GM12878 (cell line): ENCODE data around the gene SIK3. TPM values are rescaled to one million over a fixed set of nuclear protein-coding genes. Genes with fewer than 3 reads are reported as not detected.

ENCODE experiments used
- ATAC-seq: fragments of 200-7000 bp; cut with Tn5 transposase; 3 replicates; pipeline ENCODE4 v1.9.1; 2020; ENCODE audit warnings: mild to moderate bottlenecking, moderate library complexity
- BruUV-seq: library from RNA; stranded (reverse); fragments of 400-500 nt; replicated peaks from 2 replicates; lab custom pipeline; 2021; lab: Mats Ljungman, UMichigan
- CTCF ChIA-PET: fragments of 300-600 bp; sonication (Branson Sonifier 250); formaldehyde crosslinking; extraction: SDS; loops from one replicate; lab custom pipeline; 2021; ENCODE audit warnings: inconsistent platforms; lab: Yijun Ruan, JAX
- POLR2A ChIA-PET: fragments of 350-600 bp; formaldehyde crosslinking; extraction: SDS; loops from one replicate; lab custom pipeline; 2021; ENCODE audit warnings: inconsistent platforms; lab: Charles Lee
- RAD21 ChIA-PET: fragments of 300-600 bp; sonication (Branson Sonifier 250); formaldehyde crosslinking; loops from one replicate; lab custom pipeline; 2023; ENCODE audit warnings: antibody characterized with exemption; ENCODE audit not compliant: unreplicated experiment; lab: Charles Lee
- SMC1A ChIA-PET: fragments of 300-600 bp; sonication (Branson Sonifier 250); formaldehyde crosslinking; loops from one replicate; lab custom pipeline; 2023; ENCODE audit not compliant: unreplicated experiment, uncharacterized antibody; lab: Charles Lee
- DNase-seq: peaks from one replicate; pipeline ENCODE4 v3.0.0-alpha.2; 2011; ENCODE audit warnings: low read depth, low spot score
- FAIRE-seq: peaks from 3 replicates; lab custom pipeline; 2011; peaks lifted over from hg19 to GRCh38; lab: Jason Lieb, UNC
- H2AFZ ChIP-seq: 2 replicates; pipeline ENCODE4 v1.6.0; 2011; ENCODE audit warnings: low read depth, low read length, control low read depth; ENCODE audit not compliant: control insufficient read depth
- H3K27ac ChIP-seq: 2 replicates; pipeline ENCODE4 v1.5.1; 2011; ENCODE audit warnings: control low read depth; ENCODE audit not compliant: control insufficient read depth, insufficient read depth
- H3K27me3 ChIP-seq, 2 experiments: replicated peaks in 1 of 2; 2 replicates each; pipeline versions ENCODE4 v1.6.0 to v1.6.1; 2011; ENCODE audit warnings: low read length in 1 of 2; ENCODE audit not compliant: control insufficient read depth in 2 of 2, insufficient read depth in 2 of 2
- H3K36me3 ChIP-seq, 2 experiments: 2 replicates each; pipeline ENCODE4 v1.5.1; 2011; ENCODE audit warnings: low read length in 1 of 2; ENCODE audit not compliant: control insufficient read depth in 2 of 2, insufficient read depth in 2 of 2
- H3K4me1 ChIP-seq: 2 replicates; pipeline ENCODE4 v1.6.1; 2011; ENCODE audit warnings: mild to moderate bottlenecking, low read length, moderate library complexity, mixed read lengths; ENCODE audit not compliant: control insufficient read depth, insufficient read depth
- H3K4me2 ChIP-seq: 2 replicates; pipeline ENCODE4 v1.6.0; 2011; ENCODE audit warnings: control low read depth; ENCODE audit not compliant: control insufficient read depth, insufficient read depth
- H3K4me3 ChIP-seq: fragments of 200-600 bp; sonication (generic); 2 replicates; pipeline ENCODE4 v1.5.1; 2016
- H3K79me2 ChIP-seq: 2 replicates; pipeline ENCODE4 v1.6.0; 2011; ENCODE audit warnings: low read length; ENCODE audit not compliant: control insufficient read depth, insufficient read depth
- H3K9ac ChIP-seq: 2 replicates; pipeline ENCODE4 v1.8.0; 2011; ENCODE audit warnings: low read length, control low read depth, mixed read lengths; ENCODE audit not compliant: control insufficient read depth, insufficient read depth
- H3K9me3 ChIP-seq: replicated peaks from 3 replicates; pipeline ENCODE4 v1.5.1; 2011; ENCODE audit warnings: mild to moderate bottlenecking, low read length; ENCODE audit not compliant: control insufficient read depth, insufficient read depth
- H4K20me1 ChIP-seq: 2 replicates; pipeline ENCODE4 v1.6.0; 2011; ENCODE audit not compliant: control insufficient read depth, insufficient read depth
- CUX1 ChIP-seq: IDR thresholded peaks from 2 replicates; pipeline ENCODE4 v1.6.1; 2012; ENCODE audit warnings: improper control_type of control experiment, low read depth, low read length; ENCODE audit not compliant: insufficient replicate concordance
- DPF2 ChIP-seq: fragments of 450-650 bp; IDR thresholded peaks from 2 replicates; pipeline ENCODE4 v1.6.1; 2017; ENCODE audit warnings: mild to moderate bottlenecking
- MAX ChIP-seq: IDR thresholded peaks from 2 replicates; pipeline ENCODE4 v1.6.1; 2012; ENCODE audit warnings: low read depth, low read length, improper control_type of control experiment
- MYB ChIP-seq: fragments of 150-350 bp; IDR thresholded peaks from 2 replicates; pipeline ENCODE4 v1.6.1; 2014; ENCODE audit warnings: mild to moderate bottlenecking, low read depth, low read length, borderline replicate concordance
- MYC ChIP-seq: IDR thresholded peaks from 2 replicates; pipeline ENCODE4 v1.6.1; 2011; ENCODE audit warnings: mild to moderate bottlenecking, low read length, moderate library complexity, inconsistent platforms; ENCODE audit not compliant: insufficient read depth, insufficient replicate concordance, insufficient read length, severe bottlenecking
- RAD51 ChIP-seq: fragments of 450-650 bp; IDR thresholded peaks from 2 replicates; pipeline ENCODE4 v1.6.1; 2016; ENCODE audit warnings: moderate library complexity, mild to moderate bottlenecking, inconsistent platforms
- ZNF622 ChIP-seq: fragments of 450-650 bp; IDR thresholded peaks from 2 replicates; pipeline ENCODE4 v1.6.1; 2017; ENCODE audit warnings: mild to moderate bottlenecking, inconsistent platforms
- WGBS: methylation state at CpG from one replicate; pipeline ENCODE4 v1.1.6; 2016; ENCODE audit warnings: low lambda C conversion rate; ENCODE audit not compliant: insufficient replicate concordance, insufficient coverage; ENCODE audit errors: missing lambda C conversion rate; 5-methylcytosine and 5-hydroxymethylcytosine counted together
- in situ Hi-C: fragments of 300-500 bp; cut with MboI; formaldehyde crosslinking; loops from 9 replicates; pipeline ENCODE4 v1.14.3; 2018; ENCODE audit warnings: mixed read lengths
- intact Hi-C: fragments of 100-400 bp; cut with micrococcal nuclease; formaldehyde crosslinking; loops from one replicate; pipeline ENCODE4 v1.14.2; 2022; ENCODE audit not compliant: unreplicated experiment
- polyA plus RNA-seq, 11 experiments: library from polyadenylated mRNA; depleted of rRNA in 4 of 11; unstranded in 6 of 11; stranded (reverse) in 5 of 11; fragments of >200 nt; fragmentation: Nextera tagmentation in 4 of 11; fragmentation: Illumina TruSeq in 1 of 11; extraction: Ambion mirVana in 4 of 11; extraction: Trizol in 1 of 11; gene quantifications; 1 replicate in 1 of 11; 2 replicates in 10 of 11; pipeline versions ENCODE4 v1.2.1 to v1.2.3, GENCODE V29; 2011 to 2016; ENCODE audit warnings: inconsistent platforms in 2 of 11, missing spikeins in 2 of 11, low read depth in 1 of 11
- total RNA-seq, 4 experiments: library from RNA; depleted of rRNA in 3 of 4; stranded (reverse); fragments of >200 nt in 3 of 4; fragmentation: Illumina TruSeq in 1 of 4; extraction: Trizol in 1 of 4; gene quantifications; 2 replicates each; pipeline versions ENCODE4 v1.2.1 to v1.2.3, GENCODE V29; 2013 to 2021
- TF ChIP-seq, protein P1 (sequence below): fragments of 450-650 bp; IDR thresholded peaks from 2 replicates; pipeline ENCODE4 v1.6.1; 2016; ENCODE audit warnings: mild to moderate bottlenecking, moderate library complexity, borderline replicate concordance
- TF ChIP-seq, protein P2 (sequence below): fragments of 150-350 bp; IDR thresholded peaks from 2 replicates; pipeline ENCODE4 v1.6.1; 2014; ENCODE audit warnings: mild to moderate bottlenecking, low read depth, low read length

SIK3 gene
- total and polyA plus RNA-seq, 10 of the 15 experiments (the other 5 are each of a cell fraction or from before 2014, with no cell fraction given) = 2.5 to 31.9 (median 11.1) TPM

DNA sequence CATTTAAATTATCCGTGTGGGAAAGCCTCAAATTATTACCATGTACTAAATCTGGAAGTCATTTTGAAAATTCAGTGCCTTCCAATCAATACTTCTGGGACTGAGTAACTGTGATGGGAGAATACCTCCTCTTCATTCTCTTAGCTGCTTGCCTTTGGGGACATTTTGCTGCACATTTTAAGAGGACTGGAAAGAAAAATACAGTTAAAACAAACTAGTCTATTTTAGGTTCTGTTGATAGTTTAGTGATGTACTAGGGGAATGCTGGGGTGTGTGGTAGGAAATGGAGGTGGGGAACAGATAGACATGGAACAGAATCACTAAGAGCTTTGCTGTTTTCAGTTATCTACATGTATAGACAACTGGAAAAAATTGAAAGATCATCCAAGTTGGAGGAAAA is 195.1 kb downstream of the SIK3 start:
- DNase-seq (no peak), FAIRE-seq (no peak), ATAC-seq (no peak)
- ChIA-PET SMC1A (interaction anchor here (0.7 to 1.3 kb wide), 5 partner anchors 22 to 277 kb away, joined by 3 to 5 read pairs (median 4); no protein-coding TSS in a partner anchor), RAD21 (interaction anchor here (1.1 kb wide), 1 partner anchor 122 kb away, joined by 3 read pairs; no protein-coding TSS in a partner anchor), CTCF (interaction anchor here (0.7 to 1.3 kb wide), 6 partner anchors 12 to 203 kb away, joined by 3 to 4 read pairs (median 3); no protein-coding TSS in a partner anchor), POLR2A (interaction anchor here (1.0 kb wide), 1 partner anchor 22 kb away, joined by 3 read pairs; no protein-coding TSS in a partner anchor)
- Histone ChIP-seq H3K4me1 (no peaks in the 10 kb centered on the region), H3K4me2 (no peak overlapping the region), H3K4me3 (no peak overlapping the region), H4K20me1 (no peaks in the 10 kb centered on the region), H3K36me3 (peaks cover 0 to 2% of the 10 kb centered on the region in 2 experiments; a peak in 3 of 4 replicates), H2AFZ (no peak overlapping the region), H3K9ac (no peak overlapping the region), H3K27ac (no peak overlapping the region), H3K79me2 (no peaks in the 10 kb centered on the region), H3K9me3 (peaks cover 6% of the 10 kb centered on the region; the same call in 2 of the 3 replicates), H3K27me3 (no peaks in the 10 kb centered on the region)
- in situ Hi-C loops (no loop called here), intact Hi-C loops (no loop called here)
- no TSS peak for BruUV-seq
- WGBS = 96% methylated on average over 1 of the region's 1 CpG
- TF ChIP-seq MYB = no peak
- no peak for TF ChIP-seq CUX1
- no peak for TF ChIP-seq DPF2
- TF ChIP-seq MAX = no peak
- TF ChIP-seq ZNF622 = no peak
- no peak for TF ChIP-seq RAD51
- TF ChIP-seq, protein P1, sequence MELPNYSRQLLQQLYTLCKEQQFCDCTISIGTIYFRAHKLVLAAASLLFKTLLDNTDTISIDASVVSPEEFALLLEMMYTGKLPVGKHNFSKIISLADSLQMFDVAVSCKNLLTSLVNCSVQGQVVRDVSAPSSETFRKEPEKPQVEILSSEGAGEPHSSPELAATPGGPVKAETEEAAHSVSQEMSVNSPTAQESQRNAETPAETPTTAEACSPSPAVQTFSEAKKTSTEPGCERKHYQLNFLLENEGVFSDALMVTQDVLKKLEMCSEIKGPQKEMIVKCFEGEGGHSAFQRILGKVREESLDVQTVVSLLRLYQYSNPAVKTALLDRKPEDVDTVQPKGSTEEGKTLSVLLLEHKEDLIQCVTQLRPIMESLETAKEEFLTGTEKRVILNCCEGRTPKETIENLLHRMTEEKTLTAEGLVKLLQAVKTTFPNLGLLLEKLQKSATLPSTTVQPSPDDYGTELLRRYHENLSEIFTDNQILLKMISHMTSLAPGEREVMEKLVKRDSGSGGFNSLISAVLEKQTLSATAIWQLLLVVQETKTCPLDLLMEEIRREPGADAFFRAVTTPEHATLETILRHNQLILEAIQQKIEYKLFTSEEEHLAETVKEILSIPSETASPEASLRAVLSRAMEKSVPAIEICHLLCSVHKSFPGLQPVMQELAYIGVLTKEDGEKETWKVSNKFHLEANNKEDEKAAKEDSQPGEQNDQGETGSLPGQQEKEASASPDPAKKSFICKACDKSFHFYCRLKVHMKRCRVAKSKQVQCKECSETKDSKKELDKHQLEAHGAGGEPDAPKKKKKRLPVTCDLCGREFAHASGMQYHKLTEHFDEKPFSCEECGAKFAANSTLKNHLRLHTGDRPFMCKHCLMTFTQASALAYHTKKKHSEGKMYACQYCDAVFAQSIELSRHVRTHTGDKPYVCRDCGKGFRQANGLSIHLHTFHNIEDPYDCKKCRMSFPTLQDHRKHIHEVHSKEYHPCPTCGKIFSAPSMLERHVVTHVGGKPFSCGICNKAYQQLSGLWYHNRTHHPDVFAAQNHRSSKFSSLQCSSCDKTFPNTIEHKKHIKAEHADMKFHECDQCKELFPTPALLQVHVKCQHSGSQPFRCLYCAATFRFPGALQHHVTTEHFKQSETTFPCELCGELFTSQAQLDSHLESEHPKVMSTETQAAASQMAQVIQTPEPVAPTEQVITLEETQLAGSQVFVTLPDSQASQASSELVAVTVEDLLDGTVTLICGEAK = no peak
- TF ChIP-seq, protein P2, sequence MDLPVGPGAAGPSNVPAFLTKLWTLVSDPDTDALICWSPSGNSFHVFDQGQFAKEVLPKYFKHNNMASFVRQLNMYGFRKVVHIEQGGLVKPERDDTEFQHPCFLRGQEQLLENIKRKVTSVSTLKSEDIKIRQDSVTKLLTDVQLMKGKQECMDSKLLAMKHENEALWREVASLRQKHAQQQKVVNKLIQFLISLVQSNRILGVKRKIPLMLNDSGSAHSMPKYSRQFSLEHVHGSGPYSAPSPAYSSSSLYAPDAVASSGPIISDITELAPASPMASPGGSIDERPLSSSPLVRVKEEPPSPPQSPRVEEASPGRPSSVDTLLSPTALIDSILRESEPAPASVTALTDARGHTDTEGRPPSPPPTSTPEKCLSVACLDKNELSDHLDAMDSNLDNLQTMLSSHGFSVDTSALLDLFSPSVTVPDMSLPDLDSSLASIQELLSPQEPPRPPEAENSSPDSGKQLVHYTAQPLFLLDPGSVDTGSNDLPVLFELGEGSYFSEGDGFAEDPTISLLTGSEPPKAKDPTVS = no peak
- TF ChIP-seq MYC = no peak
